Ectodermal cell (in vitro differentiated cells): ENCODE data around the gene OR2M2. TPM values are rescaled to one million over a fixed set of nuclear protein-coding genes. Genes with fewer than 3 reads are reported as not detected.

Experiments
- H3K27ac ChIP-seq: 2 replicates; pipeline ENCODE4 v1.7.0; 2013; ENCODE audit warnings: mild to moderate bottlenecking, low read depth, low read length; ENCODE audit not compliant: insufficient read depth, poor library complexity, severe bottlenecking
- H3K27me3 ChIP-seq: 2 replicates; pipeline ENCODE4 v1.7.0; 2013; ENCODE audit warnings: mild to moderate bottlenecking, low read length; ENCODE audit not compliant: insufficient read depth, control insufficient read depth, poor library complexity, severe bottlenecking
- H3K36me3 ChIP-seq: one replicate; pipeline ENCODE4 v1.7.0; 2013; ENCODE audit warnings: low read length; ENCODE audit not compliant: control insufficient read depth, insufficient read depth
- H3K4me1 ChIP-seq: one replicate; pipeline ENCODE4 v1.7.0; 2013; ENCODE audit warnings: low read length; ENCODE audit not compliant: control insufficient read depth, insufficient read depth
- H3K4me3 ChIP-seq: 2 replicates; pipeline ENCODE4 v1.7.0; 2013; ENCODE audit warnings: low read depth, low read length, control low read depth; ENCODE audit not compliant: insufficient read depth
- H3K9me3 ChIP-seq: 2 replicates; pipeline ENCODE4 v1.7.0; 2013; ENCODE audit warnings: mild to moderate bottlenecking, low read length, moderate library complexity; ENCODE audit not compliant: control insufficient read depth
- WGBS, 2 experiments: methylation state at CpG; one replicate each; pipeline ENCODE4 v1.1.7; 2013; ENCODE audit warnings: missing lambda C conversion rate in 2 of 2; 5-methylcytosine and 5-hydroxymethylcytosine counted together
- polyA plus RNA-seq, 4 experiments: library from polyadenylated mRNA; stranded (reverse); fragments of 50-300 nt; gene quantifications; one replicate each; pipeline ENCODE4 v1.2.3, GENCODE V29; 2013

OR2M2 gene
- not detected for polyA plus RNA-seq (2013, experiment 1 of 4)
- polyA plus RNA-seq (2013, experiment 2 of 4): not detected
- not detected for polyA plus RNA-seq (2013, experiment 3 of 4)
- not detected for polyA plus RNA-seq (2013, experiment 4 of 4)

- Histone ChIP-seq H3K36me3 (no peaks in the 10 kb centered on the region), H3K27ac (no peak within 1 kb of the TSS), H3K4me1 (no peaks in the 10 kb centered on the region), H3K27me3 (no peaks in the 10 kb centered on the region), H3K9me3 (peaks cover 8% of the 10 kb centered on the region), H3K4me3 (no peak within 1 kb of the TSS)
Measured at GRCh38 chr1:248174521-248174920, at the start of gene OR2M2. Gene OR2M2, plus strand, starts transcription at chr1:248174821. Its CDS starts 5,165 bp downstream, at chr1:248179986.

- Histone ChIP-seq H3K4me1 (no peaks in the 10 kb centered on the region), H3K9me3 (peaks cover 9% of the 10 kb centered on the region), H3K36me3 (no peaks in the 10 kb centered on the region), H3K27ac (no peak overlapping the region), H3K27me3 (no peaks in the 10 kb centered on the region), H3K4me3 (no peak overlapping the region)
- 79 to 86% methylated on average over 5 of the region's 5 CpGs for WGBS, 2 experiments
Measured at GRCh38 chr1:248127653-248128052, 47.0 kb upstream of the OR2M2 start.

- no peak overlapping the region for H3K27ac ChIP-seq
- H3K4me1 ChIP-seq: no peaks in the 10 kb centered on the region
- H3K4me3 ChIP-seq: no peak overlapping the region
- H3K9me3 ChIP-seq: peaks cover 2% of the 10 kb centered on the region
- H3K27me3 ChIP-seq: no peaks in the 10 kb centered on the region
- WGBS, 2 experiments: 87 to 90% methylated on average over 21 of the region's 21 CpGs
- no peaks in the 10 kb centered on the region for H3K36me3 ChIP-seq
Measured at GRCh38 chr1:248136811-248137210, 37.8 kb upstream of the OR2M2 start.

GRCh38 chr1:248140846-248141245, 33.8 kb upstream of the OR2M2 start:
- H3K4me3 ChIP-seq: no peak overlapping the region

GRCh38 chr1:248143311-248143710, 31.3 kb upstream of the OR2M2 start:
- Histone ChIP-seq H3K27ac (no peak overlapping the region), H3K4me1 (no peaks in the 10 kb centered on the region), H3K4me3 (no peak overlapping the region), H3K36me3 (no peaks in the 10 kb centered on the region), H3K27me3 (no peaks in the 10 kb centered on the region), H3K9me3 (peaks cover 8% of the 10 kb centered on the region)
- WGBS, 2 experiments: 61 to 71% methylated on average over 1 of the region's 1 CpG

More at GRCh38 chr1:248140846-248141245, 33.8 kb upstream of the OR2M2 start:
- WGBS, 2 experiments: 67% methylated on average over 1 of the region's 1 CpG; no CpG with 5 or more reads in 1 of the 2 experiments
- peaks cover 8% of the 10 kb centered on the region for H3K9me3 ChIP-seq
- H3K27ac ChIP-seq: no peak overlapping the region
- H3K4me1 ChIP-seq: no peaks in the 10 kb centered on the region
- no peaks in the 10 kb centered on the region for H3K27me3 ChIP-seq
- no peaks in the 10 kb centered on the region for H3K36me3 ChIP-seq

GRCh38 chr1:248144513-248145198, 30.0 kb upstream of the OR2M2 start, which contains the start of gene OR2M5:
Gene OR2M5, plus strand, starts transcription at chr1:248145148. Its CDS starts 0 bp downstream, at chr1:248145148.
- no peaks in the 10 kb centered on the region for H3K27me3 ChIP-seq
- no peak within 1 kb of the TSS for H3K4me3 ChIP-seq
- no peak within 1 kb of the TSS for H3K27ac ChIP-seq
- H3K4me1 ChIP-seq: no peaks in the 10 kb centered on the region
- H3K36me3 ChIP-seq: no peaks in the 10 kb centered on the region
- peaks cover 8% of the 10 kb centered on the region for H3K9me3 ChIP-seq
- 90 to 100% methylated on average over 1 to 2 of the region's 3 CpGs for WGBS, 2 experiments

GRCh38 chr1:248152056-248152827, 22.4 kb upstream of the OR2M2 start:
- H3K9me3 ChIP-seq: peaks cover 17% of the 10 kb centered on the region
- no peaks in the 10 kb centered on the region for H3K36me3 ChIP-seq
- 77% methylated on average over 6 of the region's 6 CpGs for WGBS, 2 experiments

GRCh38 chr1:248155927-248156326, 18.7 kb upstream of the OR2M2 start:
- no peak overlapping the region for H3K27ac ChIP-seq
- no peaks in the 10 kb centered on the region for H3K27me3 ChIP-seq
- peaks cover 15% of the 10 kb centered on the region for H3K9me3 ChIP-seq
- no peaks in the 10 kb centered on the region for H3K36me3 ChIP-seq
- no peaks in the 10 kb centered on the region for H3K4me1 ChIP-seq
- 75 to 79% methylated on average over 1 of the region's 1 CpG for WGBS, 2 experiments
- H3K4me3 ChIP-seq: no peak overlapping the region

More at GRCh38 chr1:248152056-248152827, 22.4 kb upstream of the OR2M2 start:
- Histone ChIP-seq H3K4me3 (no peak overlapping the region), H3K4me1 (no peaks in the 10 kb centered on the region), H3K27ac (no peak overlapping the region), H3K27me3 (no peaks in the 10 kb centered on the region)

GRCh38 chr1:248158758-248159157, 15.9 kb upstream of the OR2M2 start:
- Histone ChIP-seq H3K4me3 (no peak overlapping the region), H3K36me3 (no peaks in the 10 kb centered on the region), H3K27ac (no peak overlapping the region), H3K4me1 (no peaks in the 10 kb centered on the region), H3K27me3 (no peaks in the 10 kb centered on the region), H3K9me3 (peaks cover 2% of the 10 kb centered on the region)
- WGBS, 2 experiments: 85 to 87% methylated on average over 4 of the region's 4 CpGs

- 73 to 76% methylated on average over 12 of the region's 12 CpGs for WGBS, 2 experiments
- no peak overlapping the region for H3K27ac ChIP-seq
- H3K9me3 ChIP-seq: no peaks in the 10 kb centered on the region
- H3K27me3 ChIP-seq: no peaks in the 10 kb centered on the region
- H3K4me1 ChIP-seq: no peaks in the 10 kb centered on the region
- H3K36me3 ChIP-seq: no peaks in the 10 kb centered on the region
- H3K4me3 ChIP-seq: no peak overlapping the region
Measured at GRCh38 chr1:248164031-248164430, 10.6 kb upstream of the OR2M2 start.
